GM19238 (cell line): ENCODE measurements around the gene ROBO2.

ENCODE experiments used
- DNase-seq: peaks from one replicate; pipeline ENCODE4 v3.0.0; 2011; ENCODE audit warnings: low spot score; ENCODE audit not compliant: insufficient read length

Gene ROBO2

GRCh38 chr3:77652624-77653023 is 612.7 kb downstream of the ROBO2 start:
- DNase-seq: no peak

DNA sequence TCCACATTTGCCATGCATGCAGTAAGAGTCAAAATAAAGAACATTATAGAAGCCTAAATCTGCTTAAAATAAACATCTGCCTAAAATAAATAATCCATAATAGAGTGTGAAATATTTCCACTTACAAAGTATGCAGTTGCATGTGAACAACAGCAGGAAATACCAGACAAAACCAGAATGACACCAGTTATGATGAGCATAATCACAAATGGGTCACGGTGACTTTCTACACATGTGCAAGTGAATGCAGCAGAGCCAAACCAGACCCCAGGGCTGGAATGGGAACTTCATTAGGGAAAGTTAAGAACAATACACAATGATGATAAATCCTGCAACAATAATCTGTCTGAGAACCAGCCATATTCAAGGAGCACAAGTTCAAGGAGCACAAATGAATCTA is 615.5 kb downstream of the ROBO2 start:
- DNase-seq: no peak

DNA sequence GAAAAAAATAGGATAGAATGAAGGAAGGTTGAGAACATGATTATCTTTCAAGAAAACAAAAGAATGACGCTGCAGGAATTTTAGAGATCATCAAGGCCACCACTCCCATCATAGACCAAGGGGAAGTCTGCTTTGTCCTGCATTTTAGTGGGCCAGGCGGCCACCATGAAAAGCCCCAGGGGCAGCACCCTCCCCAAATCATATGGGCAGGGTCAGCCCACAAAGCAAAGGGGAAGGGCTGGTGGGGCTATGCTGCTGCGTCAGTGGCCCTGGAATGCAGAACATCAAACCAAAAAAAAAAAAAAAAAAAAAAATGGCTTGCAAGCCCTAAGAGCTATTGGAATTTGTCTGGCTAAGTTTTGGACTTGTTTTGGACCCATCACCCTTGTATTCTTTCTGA is 620.8 kb downstream of the ROBO2 start:
- no peak for DNase-seq

- DNase-seq: no peak
Measured at GRCh38 chr3:77667901-77668300, 628.0 kb downstream of the ROBO2 start.

- no peak for DNase-seq
Measured at GRCh38 chr3:77668376-77668775, 628.5 kb downstream of the ROBO2 start.

- no peak for DNase-seq
Measured at GRCh38 chr3:77672016-77672415, 632.1 kb downstream of the ROBO2 start.

GRCh38 chr3:77682162-77682561 is 642.3 kb downstream of the ROBO2 start:
- DNase-seq: no peak

DNA sequence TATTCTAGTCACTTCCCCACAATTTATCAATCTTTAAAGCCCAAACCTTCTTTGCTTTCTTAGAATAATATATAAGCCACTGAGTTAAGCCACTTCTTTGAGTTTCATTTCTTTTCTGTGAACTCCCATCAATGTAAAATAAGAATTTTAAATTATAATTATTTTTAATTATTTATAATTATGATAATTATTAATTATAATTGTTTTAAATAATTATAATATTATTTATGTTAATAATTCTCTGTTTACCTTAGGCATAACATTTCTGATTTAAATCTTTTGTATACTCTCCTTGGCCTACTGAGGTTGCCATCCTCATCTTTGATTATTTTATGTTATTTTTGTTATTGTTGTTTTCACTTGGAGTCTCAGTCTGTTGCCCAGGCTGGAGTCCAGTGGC is 644.2 kb downstream of the ROBO2 start:
- DNase-seq: no peak

DNA sequence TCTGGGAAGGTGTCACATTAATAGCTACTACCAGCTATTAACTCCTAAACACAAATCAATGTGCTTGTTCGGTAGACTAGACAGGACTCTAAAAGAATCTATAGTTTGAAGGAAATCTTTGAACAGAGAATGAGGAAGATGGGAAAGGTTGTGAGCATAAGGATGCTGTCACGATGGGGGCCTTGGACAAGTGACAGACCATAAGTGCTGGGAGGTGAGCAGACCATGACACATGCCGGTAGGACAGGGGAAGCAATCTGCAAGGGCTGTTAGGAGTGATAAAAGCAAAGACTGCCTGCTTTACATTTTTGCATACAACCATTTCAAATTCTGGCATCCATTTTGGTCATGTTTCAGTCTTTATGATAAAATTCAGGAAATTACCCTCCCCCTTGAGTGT is 645.8 kb downstream of the ROBO2 start:
- DNase-seq: no peak

DNA sequence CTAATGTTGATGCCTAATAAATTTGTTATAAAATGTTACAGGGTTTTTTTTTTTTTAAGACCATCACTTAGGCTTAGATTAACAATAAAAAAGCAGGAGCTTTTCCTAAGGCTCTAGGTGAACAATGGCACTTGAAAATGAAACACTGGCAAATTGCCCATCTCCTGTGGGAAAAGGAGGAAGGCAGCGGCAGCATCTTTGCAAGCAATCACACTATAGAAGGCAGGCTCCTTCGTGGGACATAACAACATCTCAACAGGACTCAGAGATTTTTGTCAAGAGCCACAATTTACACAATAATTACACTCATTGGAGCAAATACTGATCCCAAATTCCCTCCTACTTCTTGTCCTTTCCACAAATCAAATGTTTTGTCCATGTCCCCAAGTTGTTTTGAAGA is 646.7 kb downstream of the ROBO2 start:
- DNase-seq: no peak

DNA sequence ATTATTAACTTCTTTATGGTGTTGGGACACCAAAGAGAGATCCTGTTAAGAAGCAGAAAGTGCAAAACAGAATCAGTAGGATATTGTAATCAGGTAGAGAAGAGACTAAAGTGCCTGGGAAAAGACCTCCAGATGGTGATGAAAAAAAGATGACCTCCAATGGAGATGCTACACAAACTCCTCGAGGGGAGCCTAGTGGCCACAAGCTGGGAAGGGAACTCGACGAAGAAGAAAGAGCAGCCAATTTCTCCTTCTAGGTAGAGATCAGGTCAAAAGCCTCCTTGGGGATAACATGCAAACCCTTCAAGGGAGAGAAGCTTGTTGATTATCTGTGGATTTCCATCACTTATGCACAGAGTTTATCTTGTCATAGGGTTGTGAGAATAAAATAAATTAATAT is 647.6 kb downstream of the ROBO2 start:
- no peak for DNase-seq

- DNase-seq: no peak
Measured at GRCh38 chr3:77690284-77690845, 650.5 kb downstream of the ROBO2 start.

GRCh38 chr3:77693147-77693546 is 653.2 kb downstream of the ROBO2 start:
- no peak for DNase-seq

DNA sequence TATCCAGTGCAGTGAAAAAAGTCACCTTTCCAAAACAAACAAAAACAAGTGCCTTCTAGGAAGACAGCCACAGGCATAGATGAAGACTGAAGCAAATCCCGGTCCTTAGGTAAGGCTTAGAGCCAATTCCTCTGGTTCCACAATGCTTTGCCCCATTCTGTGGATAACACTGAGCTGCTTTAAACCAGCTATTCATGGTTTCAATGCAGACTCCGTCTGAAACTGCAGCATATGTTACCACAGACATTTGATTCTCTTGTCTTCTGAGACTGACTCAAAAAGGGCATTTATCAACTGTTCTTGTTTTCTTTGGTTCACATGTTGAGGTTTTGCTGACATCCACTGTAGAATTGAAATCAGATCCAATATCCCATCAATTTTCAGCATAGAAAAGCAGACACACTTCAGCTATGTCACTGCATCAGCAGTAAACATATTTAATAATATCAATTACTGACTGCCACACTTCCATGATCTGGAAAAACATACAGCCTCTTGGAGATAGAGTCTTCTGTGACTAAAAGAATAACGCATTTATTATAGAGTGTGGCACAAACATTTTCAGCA is 659.3 kb downstream of the ROBO2 start:
- DNase-seq: no peak
